ENCODE data around the gene UQCR11. TPM values are rescaled to one million over a fixed set of nuclear protein-coding genes. Genes with fewer than 3 reads are reported as not detected.

Gene UQCR11
- total and polyA plus RNA-seq, 8 donors, result 60.4 to 232 (median 88.4) TPM

DNA sequence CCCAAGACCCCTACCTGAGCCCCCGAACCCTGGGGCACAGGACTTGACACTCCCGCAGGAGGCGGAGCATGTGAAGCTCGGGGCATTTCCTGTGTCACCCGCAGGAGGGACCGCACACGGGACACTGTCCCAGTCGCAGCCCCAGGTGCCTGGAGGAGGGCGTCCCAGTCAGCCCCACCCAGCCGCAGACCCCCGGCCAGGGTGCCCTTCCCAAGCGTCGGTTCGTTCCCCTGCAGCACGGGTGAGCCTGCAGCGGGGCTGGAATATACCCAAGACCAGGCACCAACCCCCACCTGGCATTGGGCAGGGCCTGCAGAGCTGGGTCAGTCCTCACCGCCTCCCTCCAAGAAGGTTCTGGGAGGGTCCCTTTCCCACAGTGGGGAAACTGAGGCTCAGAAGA lies 25.5 kb upstream of the UQCR11 start:
- H3K36me3 ChIP-seq, result peaks cover 0 to 53% of the 10 kb centered on the region in 2 donors
- TF ChIP-seq, protein P1, sequence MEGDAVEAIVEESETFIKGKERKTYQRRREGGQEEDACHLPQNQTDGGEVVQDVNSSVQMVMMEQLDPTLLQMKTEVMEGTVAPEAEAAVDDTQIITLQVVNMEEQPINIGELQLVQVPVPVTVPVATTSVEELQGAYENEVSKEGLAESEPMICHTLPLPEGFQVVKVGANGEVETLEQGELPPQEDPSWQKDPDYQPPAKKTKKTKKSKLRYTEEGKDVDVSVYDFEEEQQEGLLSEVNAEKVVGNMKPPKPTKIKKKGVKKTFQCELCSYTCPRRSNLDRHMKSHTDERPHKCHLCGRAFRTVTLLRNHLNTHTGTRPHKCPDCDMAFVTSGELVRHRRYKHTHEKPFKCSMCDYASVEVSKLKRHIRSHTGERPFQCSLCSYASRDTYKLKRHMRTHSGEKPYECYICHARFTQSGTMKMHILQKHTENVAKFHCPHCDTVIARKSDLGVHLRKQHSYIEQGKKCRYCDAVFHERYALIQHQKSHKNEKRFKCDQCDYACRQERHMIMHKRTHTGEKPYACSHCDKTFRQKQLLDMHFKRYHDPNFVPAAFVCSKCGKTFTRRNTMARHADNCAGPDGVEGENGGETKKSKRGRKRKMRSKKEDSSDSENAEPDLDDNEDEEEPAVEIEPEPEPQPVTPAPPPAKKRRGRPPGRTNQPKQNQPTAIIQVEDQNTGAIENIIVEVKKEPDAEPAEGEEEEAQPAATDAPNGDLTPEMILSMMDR (IDR thresholded peaks at IDR 0.05), result no peak
- no peak for ATAC-seq
- H3K27ac ChIP-seq, result no peak overlapping the region
- intact Hi-C loops (cut with DNase I), result no loop called here
- no peaks in the 10 kb centered on the region for H3K9me3 ChIP-seq
- H3K4me1 ChIP-seq, result no peaks in the 10 kb centered on the region
- no peak for DNase-seq
- H3K27me3 ChIP-seq, result no peaks in the 10 kb centered on the region
- no peak overlapping the region for H3K4me3 ChIP-seq

DNA sequence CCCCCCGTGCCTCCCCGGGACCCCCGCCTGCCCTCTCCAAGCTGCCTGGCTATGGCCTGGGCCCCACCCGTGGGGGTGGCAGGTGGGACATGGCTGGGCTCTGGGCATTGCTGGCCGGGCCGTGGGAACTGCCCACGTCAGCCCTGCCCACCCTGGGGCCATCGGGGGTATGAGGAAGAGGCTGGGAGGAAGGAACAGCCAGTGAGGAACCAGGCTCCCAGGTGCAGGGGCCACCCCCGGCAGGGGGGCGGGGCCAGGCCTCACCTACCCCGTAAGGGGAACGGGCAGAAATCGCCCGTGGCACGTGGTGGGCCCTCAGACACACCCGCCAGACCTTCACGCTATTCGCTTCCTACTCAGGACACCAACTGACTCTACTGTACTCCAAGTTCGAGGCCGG lies 24.8 kb upstream of the UQCR11 start:
- ATAC-seq (no peak), DNase-seq (no peak)
- H3K9me3 ChIP-seq, result no peaks in the 10 kb centered on the region
- H3K27me3 ChIP-seq, result no peaks in the 10 kb centered on the region
- H3K36me3 ChIP-seq, result peaks cover 0 to 59% of the 10 kb centered on the region in 2 donors
- intact Hi-C loops (cut with DNase I), result no loop called here
- TF ChIP-seq, protein P1 (IDR thresholded peaks at IDR 0.05), result no peak
- no peak overlapping the region for H3K4me3 ChIP-seq
- H3K27ac ChIP-seq, result no peak overlapping the region
- H3K4me1 ChIP-seq, result no peaks in the 10 kb centered on the region

DNA sequence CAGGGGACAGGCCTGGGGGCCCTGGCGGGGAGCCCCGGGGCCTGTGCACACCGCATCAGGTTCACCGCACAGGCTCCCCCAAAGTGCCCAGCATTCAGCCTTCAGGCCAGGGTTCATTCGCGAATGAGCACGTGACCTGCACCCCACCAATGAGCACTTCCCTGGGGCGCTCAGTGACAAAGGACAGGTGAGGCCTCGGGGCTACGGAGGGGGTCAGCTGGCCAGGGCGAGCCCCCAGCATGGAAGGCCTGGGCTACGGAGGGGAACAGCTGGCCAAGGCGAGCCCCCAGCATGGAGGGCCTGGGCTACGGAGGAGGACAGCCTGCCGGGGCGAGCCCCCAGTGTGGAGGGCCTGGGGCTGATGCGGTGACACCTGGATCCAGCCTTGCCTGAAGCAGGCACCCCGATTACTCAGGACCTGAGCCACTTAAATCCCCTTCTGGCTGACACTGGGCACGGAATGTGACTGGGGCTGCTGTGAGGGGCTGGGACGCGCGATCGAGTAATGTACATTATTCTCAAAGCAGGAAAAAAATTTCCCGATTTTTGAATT lies 24.1 kb upstream of the UQCR11 start:
- no peak overlapping the region for H3K4me3 ChIP-seq
- H3K9me3 ChIP-seq, result no peaks in the 10 kb centered on the region
- H3K27me3 ChIP-seq, result no peaks in the 10 kb centered on the region
- ATAC-seq (no peak), DNase-seq (no peak)
- peaks cover 0 to 54% of the 10 kb centered on the region in 2 donors for H3K36me3 ChIP-seq
- H3K27ac ChIP-seq, result no peak overlapping the region
- intact Hi-C loops (cut with DNase I), result no loop called here
- no peaks in the 10 kb centered on the region for H3K4me1 ChIP-seq
- TF ChIP-seq, protein P1 (IDR thresholded peaks at IDR 0.05), result no peak

DNA sequence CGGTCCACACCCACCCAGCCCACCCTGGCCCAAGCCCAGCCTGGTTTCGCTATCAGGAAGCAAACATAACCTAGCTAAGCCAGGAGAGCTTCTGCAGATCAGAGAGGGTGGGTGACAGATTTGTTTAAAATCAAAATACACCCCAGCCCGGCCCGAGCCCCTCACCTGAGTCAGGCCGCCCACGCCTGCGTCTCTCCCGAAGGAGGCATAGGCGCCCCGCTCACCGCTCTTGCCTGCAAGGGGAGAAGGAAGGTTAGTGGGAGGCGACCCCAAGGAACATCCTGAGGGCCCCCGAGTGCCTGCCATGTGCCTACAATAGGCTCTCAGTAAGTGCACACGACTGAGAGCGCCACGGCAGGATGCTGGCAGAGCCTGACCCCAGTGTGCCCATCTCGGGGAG lies 21.9 kb upstream of the UQCR11 start:
- H3K27me3 ChIP-seq, result no peaks in the 10 kb centered on the region
- no peaks in the 10 kb centered on the region for H3K9me3 ChIP-seq
- intact Hi-C loops (cut with DNase I), result no loop called here
- DNase-seq (no peak), ATAC-seq (no peak)
- no peak overlapping the region for H3K4me3 ChIP-seq
- H3K36me3 ChIP-seq, result peaks cover 0 to 51% of the 10 kb centered on the region in 2 donors
- H3K27ac ChIP-seq, result no peak overlapping the region
- H3K4me1 ChIP-seq, result no peaks in the 10 kb centered on the region
- TF ChIP-seq, protein P1 (IDR thresholded peaks at IDR 0.05), result no peak

DNA sequence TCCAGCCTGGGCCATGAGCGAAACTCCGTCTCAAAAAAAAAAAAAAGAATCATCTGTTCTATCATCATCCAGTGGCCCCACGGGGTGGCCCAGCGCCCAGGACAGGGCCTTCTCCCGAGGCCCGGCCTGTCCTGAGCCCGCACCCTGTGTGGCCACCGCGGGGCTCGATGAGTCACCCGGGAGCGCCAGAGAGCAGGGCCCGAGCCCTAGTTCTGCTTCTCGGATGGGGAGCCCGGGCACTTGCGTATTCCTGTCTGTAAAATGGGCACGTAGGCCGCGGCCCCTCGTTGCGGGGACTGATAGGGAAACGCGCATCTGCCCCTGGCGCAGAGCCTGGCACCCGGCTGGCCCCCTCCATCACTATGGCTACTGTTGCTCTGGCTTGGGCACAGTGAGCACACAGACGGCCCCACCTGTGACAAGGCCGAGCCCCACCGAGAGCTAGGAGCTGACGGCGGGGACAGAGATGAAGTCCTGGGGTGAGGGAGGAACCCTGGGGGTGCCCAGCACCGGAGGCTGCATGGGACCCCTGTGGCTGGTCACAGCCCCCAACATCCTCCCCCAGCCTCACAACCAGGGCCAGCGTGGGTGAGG lies 21.3 kb upstream of the UQCR11 start:
- Histone ChIP-seq H3K27me3 (no peaks in the 10 kb centered on the region), H3K4me1 (no peaks in the 10 kb centered on the region), H3K27ac (no peak overlapping the region), H3K4me3 (no peak overlapping the region), H3K36me3 (peaks cover 0 to 51% of the 10 kb centered on the region in 2 donors), H3K9me3 (no peaks in the 10 kb centered on the region)
- intact Hi-C loops (cut with DNase I), result no loop called here
- peak in 1 of 4 donors; percentile 78 for DNase-seq
- no peak for ATAC-seq
- TF ChIP-seq, protein P1 (IDR thresholded peaks at IDR 0.05), result no peak
